HEK293T (cell line): ENCODE measurements around the gene GLB1L3.

Experiments used
- ARNT ChIP-seq: fragments of 450-650 bp; IDR thresholded peaks from 2 replicates; pipeline ENCODE4 v1.6.1; 2017; ENCODE audit warnings: mild to moderate bottlenecking
- CTBP1 ChIP-seq: fragments of 450-650 bp; IDR thresholded peaks from 2 replicates; pipeline ENCODE4 v1.6.1; 2016; ENCODE audit warnings: borderline replicate concordance
- FOXA1 ChIP-seq: fragments of 450-650 bp; IDR thresholded peaks from 2 replicates; pipeline ENCODE4 v1.6.1; 2016; ENCODE audit warnings: mild to moderate bottlenecking
- FOXK2 ChIP-seq: fragments of 450-650 bp; IDR thresholded peaks from 2 replicates; pipeline ENCODE4 v1.6.1; 2016; ENCODE audit warnings: mild to moderate bottlenecking
- FOXM1 ChIP-seq: fragments of 450-650 bp; IDR thresholded peaks from 2 replicates; pipeline ENCODE4 v1.6.1; 2017; ENCODE audit warnings: mild to moderate bottlenecking, borderline replicate concordance
- LEF1 ChIP-seq: fragments of 450-650 bp; IDR thresholded peaks from 2 replicates; pipeline ENCODE4 v1.6.1; 2017; ENCODE audit warnings: mild to moderate bottlenecking, borderline replicate concordance
- NFRKB ChIP-seq: fragments of 450-650 bp; IDR thresholded peaks from 2 replicates; pipeline ENCODE4 v1.6.1; 2016; ENCODE audit warnings: mild to moderate bottlenecking, moderate library complexity
- PKNOX1 ChIP-seq: fragments of 450-650 bp; IDR thresholded peaks from 2 replicates; pipeline ENCODE4 v1.6.1; 2016
- SP1 ChIP-seq: fragments of 450-650 bp; IDR thresholded peaks from 2 replicates; pipeline ENCODE4 v1.6.1; 2017
- SUZ12 ChIP-seq: fragments of 450-650 bp; IDR thresholded peaks from 2 replicates; pipeline ENCODE4 v1.6.1; 2016; ENCODE audit warnings: mild to moderate bottlenecking
- ZNF384 ChIP-seq: fragments of 450-650 bp; IDR thresholded peaks from 2 replicates; pipeline ENCODE4 v1.6.1; 2016

- no peak for TF ChIP-seq CTBP1
- no peak for TF ChIP-seq ARNT
- TF ChIP-seq SUZ12: no peak
- TF ChIP-seq SP1: no peak
- no peak for TF ChIP-seq NFRKB
- TF ChIP-seq PKNOX1: no peak
- no peak for TF ChIP-seq FOXK2
- TF ChIP-seq FOXM1: no peak
- no peak for TF ChIP-seq ZNF384
- no peak for TF ChIP-seq FOXA1
- TF ChIP-seq LEF1: no peak
Measured at GRCh38 chr11:134243913-134244312, 32.3 kb upstream of the GLB1L3 start.
